Esophagus squamous epithelium (tissue), 5 donors: ENCODE results near the gene KCNS1. TPM values are rescaled to one million over a fixed set of nuclear protein-coding genes. Genes with fewer than 3 reads are reported as not detected.

ENCODE experiments used
- DNase-seq: peaks from one replicate; lab custom pipeline; 2025; lab: John Stamatoyannopoulos, UW
- H3K27ac ChIP-seq, 4 donors: fragments of 200-600 bp; sonication (generic); one replicate each; pipeline ENCODE4 v1.5.1; 2016 to 2019; ENCODE audit warnings: mild to moderate bottlenecking in 1 of 4
- H3K27me3 ChIP-seq, 4 donors: fragments of 200-600 bp; sonication (generic); 1 replicate in 3 of 4; 2 replicates in 1 of 4; pipeline versions ENCODE4 v1.5.1 to v1.6.0; 2017 to 2021; ENCODE audit warnings: antibody characterized with exemption in 1 of 4
- H3K36me3 ChIP-seq, 3 donors: fragments of 200-600 bp; sonication (generic); one replicate each; pipeline ENCODE4 v1.5.1; 2016 to 2019
- H3K4me1 ChIP-seq, 3 donors: fragments of 200-600 bp; sonication (generic); one replicate each; pipeline ENCODE4 v1.5.1; 2017 to 2019
- H3K4me3 ChIP-seq, 4 donors: fragments of 200-600 bp; sonication (generic); 1 replicate in 3 of 4; 2 replicates in 1 of 4; pipeline ENCODE4 v1.5.1; 2016 to 2019; ENCODE audit warnings: mild to moderate bottlenecking in 2 of 4, moderate library complexity in 1 of 4
- H3K9me3 ChIP-seq, 3 donors: fragments of 200-600 bp; sonication (generic); one replicate each; pipeline ENCODE4 v1.5.1; 2016 to 2019
- POLR2A ChIP-seq, 4 donors: fragments of 450-650 bp; IDR thresholded peaks; one replicate each; pipeline ENCODE4 v1.6.1; 2017; ENCODE audit warnings: antibody characterized with exemption in 4 of 4, mild to moderate bottlenecking in 4 of 4, moderate library complexity in 3 of 4
- WGBS, 2 donors: methylation state at CpG; one replicate each; pipeline ENCODE4 v1.1.5; 2018; 5-methylcytosine and 5-hydroxymethylcytosine counted together
- intact Hi-C: fragments of 100-400 bp; cut with DNase I; formaldehyde crosslinking; loops from one replicate; pipeline ENCODE4 v1.15.0; 2022
- total RNA-seq, 4 donors: library from RNA; depleted of rRNA; stranded (reverse); fragments of >200 nt; gene quantifications; one replicate each; pipeline ENCODE4 v1.1.0, GENCODE V29; 2016
- TF ChIP-seq, protein P1 (sequence below), 6 experiments: fragments of 450-650 bp in 4 of 6; fragments of 200-600 bp in 2 of 6; sonication (generic) in 2 of 6; IDR thresholded peaks; one replicate each; pipeline ENCODE4 v1.5.1; 2016 to 2019; ENCODE audit warnings: antibody characterized with exemption in 6 of 6, mild to moderate bottlenecking in 4 of 6, moderate library complexity in 4 of 6
- donor health status: DM: yes; HTN: yes; CAD: no.

KCNS1 gene
- total RNA-seq, 4 donors from 2014 or later = 0.22 to 0.80 (median 0.29) TPM; not detected in 1

DNA sequence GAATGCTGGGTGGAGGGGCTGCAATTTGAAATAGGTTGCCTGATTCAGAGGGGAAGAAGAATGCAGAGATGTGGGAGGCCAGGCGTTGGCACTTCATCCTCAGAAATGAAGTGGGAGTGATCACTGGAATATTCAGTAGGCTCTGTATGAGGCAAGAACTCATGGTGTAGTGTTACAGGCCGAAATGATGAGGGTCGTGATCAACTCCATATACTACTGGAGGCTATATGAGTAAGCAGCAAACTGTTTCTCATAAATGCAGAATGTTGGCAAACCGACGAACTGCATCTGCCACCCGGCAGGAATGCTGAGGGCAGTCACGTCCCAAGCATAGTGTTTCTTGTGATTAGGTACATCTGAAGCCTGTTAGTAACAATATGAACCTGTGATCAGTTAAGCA, 12.7 kb downstream of the KCNS1 start:
- intact Hi-C loops = no loop called here
- WGBS, 2 donors = 50 to 57% methylated on average over 4 to 6 of the region's 7 CpGs
- no peaks in the 10 kb centered on the region for H3K27me3 ChIP-seq
- H3K4me1 ChIP-seq = peaks cover 0 to 8% (median 0%) of the 10 kb centered on the region in 3 donors
- no peak for TF ChIP-seq POLR2A (IDR thresholded peaks at IDR 0.05)
- TF ChIP-seq, protein P1, sequence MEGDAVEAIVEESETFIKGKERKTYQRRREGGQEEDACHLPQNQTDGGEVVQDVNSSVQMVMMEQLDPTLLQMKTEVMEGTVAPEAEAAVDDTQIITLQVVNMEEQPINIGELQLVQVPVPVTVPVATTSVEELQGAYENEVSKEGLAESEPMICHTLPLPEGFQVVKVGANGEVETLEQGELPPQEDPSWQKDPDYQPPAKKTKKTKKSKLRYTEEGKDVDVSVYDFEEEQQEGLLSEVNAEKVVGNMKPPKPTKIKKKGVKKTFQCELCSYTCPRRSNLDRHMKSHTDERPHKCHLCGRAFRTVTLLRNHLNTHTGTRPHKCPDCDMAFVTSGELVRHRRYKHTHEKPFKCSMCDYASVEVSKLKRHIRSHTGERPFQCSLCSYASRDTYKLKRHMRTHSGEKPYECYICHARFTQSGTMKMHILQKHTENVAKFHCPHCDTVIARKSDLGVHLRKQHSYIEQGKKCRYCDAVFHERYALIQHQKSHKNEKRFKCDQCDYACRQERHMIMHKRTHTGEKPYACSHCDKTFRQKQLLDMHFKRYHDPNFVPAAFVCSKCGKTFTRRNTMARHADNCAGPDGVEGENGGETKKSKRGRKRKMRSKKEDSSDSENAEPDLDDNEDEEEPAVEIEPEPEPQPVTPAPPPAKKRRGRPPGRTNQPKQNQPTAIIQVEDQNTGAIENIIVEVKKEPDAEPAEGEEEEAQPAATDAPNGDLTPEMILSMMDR (IDR thresholded peaks at IDR 0.05) = no peak
- no peak overlapping the region for H3K4me3 ChIP-seq
- H3K9me3 ChIP-seq = no peaks in the 10 kb centered on the region
- H3K27ac ChIP-seq = no peak overlapping the region
- no peaks in the 10 kb centered on the region for H3K36me3 ChIP-seq
- no peak for DNase-seq

DNA sequence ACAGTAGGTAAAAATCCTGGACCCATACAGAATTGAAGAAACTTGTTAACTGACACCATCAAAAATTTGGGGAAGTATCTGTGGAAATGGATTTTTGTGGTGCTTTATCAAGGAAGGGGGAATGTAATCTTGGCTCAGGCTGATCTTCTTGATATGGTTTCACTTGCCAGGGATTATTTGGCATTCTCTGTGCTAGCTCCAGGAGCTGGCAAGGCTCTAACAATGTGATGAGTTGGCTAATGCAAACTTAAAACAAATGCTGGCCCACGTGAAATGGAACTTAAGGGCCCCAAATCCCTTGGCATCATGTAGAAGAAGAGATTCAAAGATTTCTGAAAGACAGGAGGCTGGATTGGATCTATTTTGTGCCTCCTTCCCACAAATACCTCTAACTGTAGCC, 13.1 kb downstream of the KCNS1 start:
- H3K27ac ChIP-seq = no peak overlapping the region
- no peak for DNase-seq
- H3K4me1 ChIP-seq = peaks cover 0 to 8% (median 0%) of the 10 kb centered on the region in 3 donors
- H3K9me3 ChIP-seq = no peaks in the 10 kb centered on the region
- H3K27me3 ChIP-seq = no peaks in the 10 kb centered on the region
- peaks cover 0 to 2% (median 0%) of the 10 kb centered on the region in 3 donors for H3K36me3 ChIP-seq
- TF ChIP-seq, protein P1 (IDR thresholded peaks at IDR 0.05) = no peak
- TF ChIP-seq POLR2A (IDR thresholded peaks at IDR 0.05) = no peak
- H3K4me3 ChIP-seq = no peak overlapping the region
- intact Hi-C loops = no loop called here
- WGBS, 2 donors = 17 to 60% methylated on average over 1 of the region's 1 CpG

DNA sequence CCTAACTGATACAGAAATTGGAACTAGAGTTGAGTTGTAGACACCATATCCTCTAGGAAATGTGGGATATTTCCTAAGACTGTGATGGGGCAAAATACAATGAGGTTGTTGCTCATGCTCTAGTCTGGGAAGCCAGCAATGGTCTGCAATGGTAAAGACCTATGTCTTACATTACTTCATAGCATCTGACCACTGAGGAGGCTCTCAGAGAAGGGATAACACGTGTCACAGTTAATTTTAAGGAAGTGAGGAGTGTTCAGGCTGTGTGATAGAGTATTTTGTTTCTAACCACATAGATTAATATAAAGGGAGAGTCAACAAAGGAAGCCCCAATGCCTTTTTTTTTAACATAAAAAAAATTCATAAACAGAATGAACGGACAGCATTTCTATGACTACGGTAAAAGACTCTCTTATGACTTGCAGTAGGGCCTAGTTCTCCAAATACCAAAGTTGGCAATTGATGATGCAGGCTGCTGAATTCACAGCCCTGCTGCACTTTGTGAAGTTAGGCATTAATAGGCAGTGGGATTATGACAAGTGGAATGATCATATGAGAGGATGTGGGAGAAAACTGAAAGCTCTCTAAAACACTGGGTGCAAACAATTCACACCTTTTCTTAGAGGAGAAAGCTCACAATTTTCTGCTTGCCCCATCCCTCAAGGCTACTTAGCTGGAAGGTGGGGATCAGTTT, 13.7 kb downstream of the KCNS1 start:
- H3K36me3 ChIP-seq = peaks cover 0 to 8% (median 0%) of the 10 kb centered on the region in 3 donors
- H3K27me3 ChIP-seq = no peaks in the 10 kb centered on the region
- intact Hi-C loops = no loop called here
- DNase-seq = no peak
- H3K27ac ChIP-seq = no peak overlapping the region
- WGBS, 2 donors = 73 to 82% methylated on average over 3 of the region's 3 CpGs
- TF ChIP-seq, protein P1 (IDR thresholded peaks at IDR 0.05) = no peak
- TF ChIP-seq POLR2A (IDR thresholded peaks at IDR 0.05) = no peak
- H3K4me3 ChIP-seq = no peak overlapping the region
- H3K9me3 ChIP-seq = peaks cover 0 to 1% (median 0%) of the 10 kb centered on the region in 3 donors
- H3K4me1 ChIP-seq = peaks cover 0 to 8% (median 0%) of the 10 kb centered on the region in 3 donors

DNA sequence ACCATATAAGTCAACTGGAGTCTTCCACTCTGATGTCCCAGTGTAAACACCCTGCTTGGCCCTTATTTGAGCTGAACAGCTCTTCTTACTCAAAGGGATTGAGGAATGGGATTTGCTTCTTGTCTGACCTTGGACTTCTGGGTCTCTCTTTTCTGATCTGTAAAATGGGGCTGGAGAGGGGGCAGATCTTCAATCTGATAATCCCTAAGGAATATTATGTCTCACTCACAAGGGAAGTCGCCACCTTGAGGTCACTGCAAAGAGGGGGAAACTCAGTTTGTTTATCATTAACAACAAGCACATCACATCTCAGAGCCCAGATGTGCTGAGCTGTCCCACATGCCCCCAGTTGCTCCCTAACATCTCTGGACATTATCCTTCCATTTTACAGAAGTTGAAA, 15.1 kb downstream of the KCNS1 start:
- no peak overlapping the region for H3K4me3 ChIP-seq
- TF ChIP-seq, protein P1 (IDR thresholded peaks at IDR 0.05) = no peak
- no peak for TF ChIP-seq POLR2A (IDR thresholded peaks at IDR 0.05)
- H3K27me3 ChIP-seq = no peaks in the 10 kb centered on the region
- no peak overlapping the region for H3K27ac ChIP-seq
- H3K36me3 ChIP-seq = peaks cover 0 to 22% (median 0%) of the 10 kb centered on the region in 3 donors
- WGBS, 2 donors = 100% methylated on average over 1 of the region's 1 CpG; no CpG with 5 or more reads in 1 of the 2 donors
- no peak for DNase-seq
- H3K9me3 ChIP-seq = peaks cover 0 to 6% (median 0%) of the 10 kb centered on the region in 3 donors
- H3K4me1 ChIP-seq = peaks cover 0 to 8% (median 0%) of the 10 kb centered on the region in 3 donors
- intact Hi-C loops = no loop called here

DNA sequence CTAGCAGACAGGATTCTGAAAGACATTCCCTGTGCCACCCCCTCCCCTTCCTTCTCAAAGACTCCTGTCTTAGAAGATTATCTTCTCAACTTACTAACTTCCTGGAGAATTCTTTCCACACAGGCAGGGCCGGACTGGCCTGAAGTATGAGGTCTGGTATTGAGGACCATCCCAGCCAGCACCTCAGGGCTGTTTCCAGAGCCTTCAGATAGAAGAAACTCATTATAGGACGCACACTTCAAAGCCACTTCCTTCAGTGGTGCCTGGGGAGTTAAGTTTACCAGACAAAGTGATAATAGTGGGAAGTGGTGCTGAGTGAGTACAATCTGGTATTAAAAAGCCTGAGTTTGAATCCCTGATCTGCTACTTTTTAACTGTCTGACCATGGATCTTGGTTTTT, 15.6 kb downstream of the KCNS1 start:
- Histone ChIP-seq H3K36me3 (peaks cover 0 to 28% (median 0%) of the 10 kb centered on the region in 3 donors), H3K4me3 (no peak overlapping the region), H3K4me1 (peaks cover 0 to 8% (median 0%) of the 10 kb centered on the region in 3 donors), H3K9me3 (peaks cover 0 to 6% (median 0%) of the 10 kb centered on the region in 3 donors), H3K27ac (no peak overlapping the region), H3K27me3 (no peaks in the 10 kb centered on the region)
- WGBS, 2 donors = 54 to 61% methylated on average over 2 of the region's 2 CpGs
- no peak for DNase-seq
- TF ChIP-seq, protein P1 (IDR thresholded peaks at IDR 0.05) = no peak
- TF ChIP-seq POLR2A (IDR thresholded peaks at IDR 0.05) = no peak
- intact Hi-C loops = no loop called here
